ENCODE measurements around the gene SDHB. TPM values are rescaled to one million over a fixed set of nuclear protein-coding genes. Genes with fewer than 3 reads are reported as not detected.

The SDHB gene
- total RNA-seq, 2 donors from 2014 or later, result 38.9 to 59.4 TPM

- Histone ChIP-seq H3K4me1 (peaks cover 7% of the 10 kb centered on the region), H3K27ac (no peak overlapping the region), H3K27me3 (no peaks in the 10 kb centered on the region), H3K9me3 (peaks cover 0 to 4% (median 0%) of the 10 kb centered on the region in 3 donors), H3K4me3 (no peak overlapping the region), H3K36me3 (replicated peaks in 1 of 2; ENCODE audit: insufficient read depth in 1 of 2, low read depth in 2 of 2) (peaks cover 16 to 30% of the 10 kb centered on the region in 2 donors)
- 97 to 100% methylated on average over 2 of the region's 2 CpGs for WGBS, 2 donors
- intact Hi-C loops (cut with DNase I), result loop anchor here (10.0 kb wide), 1 partner anchor 46 kb away; no protein-coding TSS in a partner anchor
- no peak for TF ChIP-seq POLR2A (IDR thresholded peaks at IDR 0.05)
- TF ChIP-seq CTCF (IDR thresholded peaks at IDR 0.05), result no peak
- no peak for DNase-seq
- ATAC-seq, result no peak
Observed at GRCh38 chr1:17020502-17020901, 33.3 kb downstream of the SDHB start.

GRCh38 chr1:17018849-17019248 is 35.0 kb downstream of the SDHB start:
- WGBS, 2 donors, result 7 to 20% methylated on average over 1 of the region's 1 CpG
- H3K9me3 ChIP-seq, result peaks cover 0 to 4% (median 0%) of the 10 kb centered on the region in 3 donors
- no peak for TF ChIP-seq CTCF (IDR thresholded peaks at IDR 0.05)
- TF ChIP-seq POLR2A (IDR thresholded peaks at IDR 0.05), result no peak
- DNase-seq (peak in 1 of 4 donors; percentile 6), ATAC-seq (no peak)
- intact Hi-C loops (cut with DNase I), result no loop called here
- no peak overlapping the region for H3K27ac ChIP-seq
- no peaks in the 10 kb centered on the region for H3K4me1 ChIP-seq
- H3K4me3 ChIP-seq, result no peak overlapping the region
- peaks cover 16 to 28% of the 10 kb centered on the region in 2 donors for H3K36me3 ChIP-seq (replicated peaks in 1 of 2; ENCODE audit: insufficient read depth in 1 of 2, low read depth in 2 of 2)
- no peaks in the 10 kb centered on the region for H3K27me3 ChIP-seq

- H3K4me1 ChIP-seq, result peaks cover 11% of the 10 kb centered on the region
- H3K27me3 ChIP-seq, result no peaks in the 10 kb centered on the region
- TF ChIP-seq POLR2A (IDR thresholded peaks at IDR 0.05), result no peak
- no peak for TF ChIP-seq CTCF (IDR thresholded peaks at IDR 0.05)
- ATAC-seq (no peak), DNase-seq (peak in 1 of 4 donors; percentile 6)
- intact Hi-C loops (cut with DNase I), result no loop called here
- no peak overlapping the region for H3K27ac ChIP-seq
- 93 to 98% methylated on average over 7 of the region's 7 CpGs for WGBS, 2 donors
- peaks cover 16 to 24% of the 10 kb centered on the region in 2 donors for H3K36me3 ChIP-seq (replicated peaks in 1 of 2; ENCODE audit: insufficient read depth in 1 of 2, low read depth in 2 of 2)
- H3K9me3 ChIP-seq, result no peaks in the 10 kb centered on the region
- H3K4me3 ChIP-seq, result no peak overlapping the region
Observed at GRCh38 chr1:17017435-17017834, 36.4 kb downstream of the SDHB start.

- intact Hi-C loops (cut with DNase I), result no loop called here
- no peak overlapping the region for H3K27ac ChIP-seq
- WGBS, 2 donors, result 68 to 69% methylated on average over 5 of the region's 5 CpGs
- peaks cover 10 to 13% of the 10 kb centered on the region in 2 donors for H3K36me3 ChIP-seq (replicated peaks in 1 of 2; ENCODE audit: insufficient read depth in 1 of 2, low read depth in 2 of 2)
- ATAC-seq (no peak), DNase-seq (no peak)
- H3K9me3 ChIP-seq, result no peaks in the 10 kb centered on the region
- no peaks in the 10 kb centered on the region for H3K27me3 ChIP-seq
- TF ChIP-seq POLR2A (IDR thresholded peaks at IDR 0.05) (no peak), CTCF (IDR thresholded peaks at IDR 0.05) (no peak)
- H3K4me1 ChIP-seq, result peaks cover 16% of the 10 kb centered on the region
- H3K4me3 ChIP-seq, result no peak overlapping the region
Observed at GRCh38 chr1:17016317-17016661, 37.5 kb downstream of the SDHB start.

Measured in body of pancreas (tissue), 4 donors.